DMS53 treated with DMSO at 0.1 percent for 48 hours (cell line): ENCODE measurements around the gene SLC41A3.
A peak's percentile ranks its signal among the peaks of the same experiment; 100 is the strongest.
"Not testable (repeated sequence)": the region's sequence is repeated elsewhere in the genome, so short reads cannot be mapped to it uniquely, and the experiment has no call there.

Source experiments
- DNase-seq: peaks from one replicate; lab custom pipeline; 2025; ENCODE audit not compliant: unreplicated experiment; lab: John Stamatoyannopoulos, UW

Gene SLC41A3

DNA sequence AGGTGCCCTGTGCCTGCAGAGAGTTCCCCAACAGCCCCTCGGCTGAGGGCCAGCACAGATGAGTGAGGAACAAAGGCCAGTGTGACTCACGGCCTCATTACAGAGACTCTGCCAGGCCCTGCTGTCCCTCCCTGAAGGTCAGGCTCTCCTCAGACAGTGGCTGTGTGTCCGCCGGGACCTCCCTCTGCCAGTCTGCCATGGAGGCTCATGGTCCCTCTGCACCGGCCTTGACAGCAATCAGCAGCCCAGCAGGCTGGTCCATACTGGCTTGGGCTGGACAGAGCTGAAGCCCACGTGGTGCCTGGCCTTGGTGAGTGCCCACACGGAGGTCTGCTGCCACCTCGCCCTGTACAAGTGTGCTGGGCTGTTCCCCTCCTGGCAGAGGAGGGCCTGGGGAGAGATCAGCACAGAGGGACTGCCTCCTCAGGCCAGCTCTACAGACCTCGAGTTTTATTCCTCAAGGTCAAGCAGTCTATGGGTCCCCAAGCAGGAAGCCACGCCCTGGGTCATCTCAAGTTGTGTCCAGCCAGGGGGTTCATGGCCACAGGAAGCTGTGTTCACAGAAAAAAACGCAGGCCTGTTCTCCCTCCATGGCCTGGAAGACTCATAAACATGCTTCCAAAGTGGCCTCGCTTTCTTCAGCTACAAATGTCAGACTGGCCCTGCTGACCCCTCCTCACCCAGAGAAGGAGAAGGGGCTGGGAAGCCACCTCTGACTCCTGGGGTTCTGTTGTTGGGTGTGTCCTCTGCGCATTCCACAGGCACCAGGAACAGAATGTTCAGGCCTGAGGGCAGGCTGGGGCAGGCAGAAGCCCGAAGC, 27.0 kb downstream of the SLC41A3 start:
- no peak for DNase-seq

- no peak for DNase-seq
Measured at GRCh38 chr3:126056088-126056487, 27.8 kb downstream of the SLC41A3 start.

DNA sequence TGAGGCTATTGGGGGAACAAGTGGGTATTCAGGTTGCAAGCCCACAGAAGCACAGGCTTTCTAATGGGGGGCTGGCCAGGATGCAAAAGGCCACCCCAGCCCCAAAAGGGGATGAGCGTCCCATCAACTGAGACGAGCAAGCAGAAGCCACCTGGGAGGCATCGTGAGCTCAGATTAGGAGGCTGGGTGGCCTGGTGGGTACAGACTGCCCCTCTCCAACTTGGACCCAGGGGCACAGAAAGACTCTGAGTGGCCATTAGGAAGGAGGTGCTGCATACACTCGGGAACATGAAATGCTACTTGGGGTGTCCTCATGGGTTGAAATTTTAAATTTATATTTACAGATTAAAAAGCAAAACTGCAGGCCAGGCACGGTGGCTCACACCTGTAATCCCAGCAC, 29.1 kb downstream of the SLC41A3 start:
- no peak for DNase-seq

- no peak for DNase-seq
Measured at GRCh38 chr3:126053949-126054569, 29.9 kb downstream of the SLC41A3 start.

GRCh38 chr3:126053513-126053912, 30.4 kb downstream of the SLC41A3 start:
- no peak for DNase-seq

- no peak for DNase-seq
Measured at GRCh38 chr3:126052196-126053058, 31.5 kb downstream of the SLC41A3 start.

DNA sequence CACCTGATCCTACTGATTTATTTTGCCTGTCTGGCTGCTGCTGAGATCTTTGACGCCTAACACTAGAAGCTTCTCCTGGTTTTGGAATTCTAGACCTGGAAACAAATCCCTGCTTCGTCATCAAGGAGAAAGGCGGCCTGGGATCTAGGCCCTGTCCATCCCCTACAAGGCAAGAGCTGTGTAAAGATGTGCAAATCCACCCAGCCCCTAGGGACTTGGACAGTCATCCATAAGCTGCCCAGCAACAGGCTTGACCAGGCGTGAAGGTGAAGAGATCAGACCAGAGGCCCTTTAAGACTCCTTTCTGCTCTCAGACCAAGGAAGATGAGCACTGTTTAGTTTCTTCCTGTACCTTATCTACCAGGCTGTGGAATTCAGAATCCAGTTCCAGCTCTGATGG, 32.2 kb downstream of the SLC41A3 start:
- no peak for DNase-seq

GRCh38 chr3:126051234-126051633, 32.7 kb downstream of the SLC41A3 start:
- DNase-seq, result no peak

GRCh38 chr3:126050626-126051025, 33.3 kb downstream of the SLC41A3 start:
- DNase-seq, result no peak

- no peak for DNase-seq
Measured at GRCh38 chr3:126050050-126050392, 33.9 kb downstream of the SLC41A3 start.

DNA sequence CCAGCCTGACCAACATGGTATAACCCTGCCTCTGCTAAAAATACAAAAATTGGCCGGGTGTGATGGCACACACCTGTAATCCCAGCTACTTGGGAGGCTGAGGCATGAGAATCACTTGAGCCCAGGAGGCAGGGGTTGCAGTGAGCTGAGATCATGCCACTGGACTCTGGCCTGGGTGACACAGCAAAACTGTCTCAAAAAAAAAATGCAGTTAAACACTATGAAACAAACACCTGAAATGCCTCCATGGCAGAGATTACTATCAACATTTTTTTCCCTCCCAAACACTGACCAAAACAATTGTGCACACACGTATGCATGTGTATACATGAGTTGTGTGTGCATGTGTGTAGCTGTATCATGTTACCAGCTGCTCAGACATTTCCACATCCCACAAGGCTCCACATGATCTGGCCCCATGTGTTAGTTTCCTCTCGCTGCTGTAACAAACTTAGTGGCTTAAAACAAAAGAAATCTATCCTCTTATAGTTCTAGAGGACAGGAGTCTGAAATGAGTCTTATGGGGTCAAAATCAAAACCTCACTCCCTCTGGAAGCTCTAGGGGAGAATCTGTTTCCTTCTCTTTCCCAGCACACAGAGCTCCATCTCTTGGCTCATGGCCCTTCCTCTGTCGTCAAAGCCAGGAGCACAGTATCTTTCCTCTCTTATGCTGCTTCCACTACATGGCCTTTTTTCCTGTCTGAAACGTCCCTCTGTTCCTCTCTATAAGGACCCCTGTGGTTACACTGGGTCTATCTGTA, 34.5 kb downstream of the SLC41A3 start:
- no peak for DNase-seq

- DNase-seq, result no peak
Measured at GRCh38 chr3:126040386-126040785, 43.5 kb downstream of the SLC41A3 start.

- no peak for DNase-seq
Measured at GRCh38 chr3:126039870-126040269, 44.1 kb downstream of the SLC41A3 start.

DNA sequence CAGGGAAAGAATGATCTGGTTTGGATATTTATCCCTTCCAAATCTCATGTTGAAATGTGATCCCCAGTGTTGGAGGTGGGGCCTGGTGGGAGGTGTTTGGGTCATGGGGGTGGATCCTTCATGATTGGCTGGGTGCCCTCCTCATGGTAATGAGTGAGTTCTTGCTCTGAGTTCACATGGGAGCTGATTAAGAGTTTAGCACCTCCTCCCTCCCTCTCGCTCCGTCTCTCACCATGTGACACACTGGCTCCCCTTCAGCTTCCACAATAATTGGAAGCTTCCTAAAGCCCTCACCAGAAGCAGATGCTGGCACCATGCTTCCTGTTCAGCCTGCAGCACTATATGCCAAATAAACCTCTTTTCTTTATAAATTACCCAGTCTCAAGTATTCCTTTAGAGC, 45.1 kb downstream of the SLC41A3 start:
- not testable (repeated sequence) for DNase-seq

DNA sequence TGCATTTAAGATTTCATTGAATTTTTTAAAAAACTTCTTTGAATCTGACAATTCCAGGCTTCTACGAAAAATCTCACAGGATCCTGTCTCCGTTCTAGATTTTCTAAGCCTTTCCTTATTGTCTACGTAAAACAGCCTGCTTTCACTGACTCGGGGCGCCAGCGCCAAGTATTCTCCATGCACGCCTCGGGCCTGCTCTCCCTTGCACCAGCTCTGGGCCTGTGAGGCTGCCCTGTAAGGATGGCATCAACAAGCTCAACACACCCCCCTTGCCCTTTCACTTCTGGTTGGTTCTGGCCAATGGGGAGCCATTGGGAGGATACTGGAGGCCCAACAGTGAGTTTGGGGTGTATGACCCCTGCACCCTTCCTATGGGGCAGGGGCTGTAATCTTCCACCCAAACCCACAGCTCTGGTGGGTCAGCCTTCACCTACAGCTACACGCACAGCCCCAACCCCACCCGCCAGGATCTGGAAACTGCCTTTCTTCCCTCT, 47.8 kb downstream of the SLC41A3 start:
- DNase-seq, result no peak

DNA sequence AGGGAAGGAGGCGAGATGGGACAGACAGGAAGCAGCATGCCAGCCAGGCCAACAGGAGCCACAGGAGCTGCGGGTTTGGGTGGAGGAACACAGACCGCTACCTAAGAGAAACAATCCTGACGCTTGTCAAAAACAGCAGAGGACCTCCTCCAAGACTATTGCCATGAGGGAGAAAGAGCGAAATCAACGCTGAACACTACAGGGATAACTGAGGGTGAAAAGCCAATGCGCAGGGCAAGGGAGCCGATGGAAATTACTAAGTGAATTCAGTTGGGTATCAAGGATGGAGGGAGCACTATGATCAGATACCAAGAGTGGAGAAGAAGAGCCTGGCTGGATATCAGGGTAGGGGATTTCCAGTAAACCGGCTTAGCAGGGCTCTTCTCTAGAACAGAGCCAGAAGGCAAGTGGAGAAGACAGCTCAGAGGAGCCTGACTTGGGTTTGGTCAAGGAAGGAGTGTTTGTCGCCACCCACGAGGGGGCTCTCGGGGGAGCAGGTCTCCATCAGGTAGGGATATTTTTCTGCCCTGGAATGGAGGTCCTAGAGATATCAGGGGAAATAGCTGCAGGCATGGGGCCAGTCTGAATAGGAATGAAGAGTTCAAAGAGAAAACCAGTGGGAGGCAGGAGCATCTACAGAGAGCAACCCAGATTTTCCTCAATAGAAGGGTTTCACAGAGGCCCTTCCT, 48.4 kb downstream of the SLC41A3 start:
- no peak for DNase-seq

DNA sequence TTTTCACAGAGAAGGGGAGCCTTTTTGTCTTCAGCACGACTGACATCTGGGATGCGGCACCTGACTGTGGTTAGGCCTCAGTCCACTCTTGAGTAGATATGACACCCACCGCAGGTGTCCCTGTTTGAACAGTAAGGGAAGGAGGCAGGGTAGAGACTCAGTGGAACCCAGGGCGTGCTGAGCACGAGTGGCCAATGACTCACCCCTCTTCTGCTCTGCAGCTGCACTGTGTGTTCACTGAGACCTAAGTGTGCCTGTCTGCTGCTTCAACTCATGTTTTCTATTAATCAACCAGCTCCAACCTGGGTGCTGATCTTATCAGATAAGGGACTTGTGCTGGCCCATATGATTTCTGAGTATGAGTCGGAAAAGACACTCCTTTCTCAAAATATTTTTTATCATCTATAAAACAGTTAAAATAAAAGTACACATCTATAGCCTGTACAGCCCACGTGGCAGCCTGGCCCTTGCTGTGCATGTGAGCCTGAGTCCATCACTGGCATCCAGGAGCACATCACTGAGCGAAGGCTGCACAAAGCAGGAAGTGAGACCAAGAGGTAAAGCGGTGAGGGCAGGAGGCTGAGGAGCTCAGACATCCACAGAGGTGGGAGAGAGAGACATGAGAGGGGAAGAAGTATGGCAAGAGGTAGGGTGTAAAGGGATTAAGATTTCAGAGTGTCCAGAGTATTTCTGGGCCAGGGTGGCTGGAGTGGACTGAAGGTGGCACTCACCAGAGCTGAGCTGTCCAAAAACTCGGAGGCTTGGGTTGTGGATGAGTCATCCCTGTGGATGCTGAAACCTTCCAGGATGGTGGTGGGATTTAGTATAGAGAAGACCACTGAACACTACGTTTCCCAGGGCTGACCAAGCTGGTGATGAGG, 49.2 kb downstream of the SLC41A3 start:
- peak; percentile 74 for DNase-seq

- DNase-seq, result no peak
Measured at GRCh38 chr3:126033765-126034164, 50.2 kb downstream of the SLC41A3 start.

- no peak for DNase-seq
Measured at GRCh38 chr3:126033051-126033745, 50.7 kb downstream of the SLC41A3 start.
